Measurements from ENCODE around the gene SLC2A9. TPM values are rescaled to one million over a fixed set of nuclear protein-coding genes. Genes with fewer than 3 reads are reported as not detected.

SLC2A9 gene
- total and polyA plus RNA-seq, 2 of the 13 experiments (the other 11 are each of a cell fraction or from before 2014, with no cell fraction given), result 36.2 to 42.3 TPM

DNA sequence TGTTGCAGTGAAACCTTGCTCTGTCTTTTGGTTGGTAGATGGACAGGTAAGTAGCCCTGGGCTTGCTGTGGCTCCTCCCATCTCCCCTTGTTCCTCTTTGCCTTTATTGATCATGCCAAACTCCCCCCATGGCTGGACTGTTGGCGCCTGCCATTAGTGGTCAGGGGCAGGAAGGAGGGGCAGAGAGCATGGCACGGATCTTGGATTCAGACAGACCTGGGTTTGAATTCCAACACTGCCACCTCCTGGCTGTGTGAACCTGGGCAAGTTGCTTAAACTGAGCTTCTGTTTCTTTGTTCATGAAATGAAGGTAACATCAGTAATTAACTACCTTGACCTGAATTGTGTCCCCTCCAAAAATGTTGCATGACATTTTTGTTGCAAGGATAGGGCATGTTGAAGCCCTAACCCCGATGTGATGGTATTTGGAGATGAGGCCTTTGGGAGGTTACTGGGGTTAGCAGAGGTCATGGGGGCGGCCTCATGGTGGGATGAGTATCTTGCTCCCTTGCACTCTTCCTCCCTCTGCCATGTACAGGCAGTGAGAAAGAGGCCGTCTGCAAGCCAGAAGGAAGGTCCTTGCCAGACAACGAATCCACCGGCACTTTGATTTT is 6.0 kb downstream of the SLC2A9 start (continued):
- TF ChIP-seq, protein P1, sequence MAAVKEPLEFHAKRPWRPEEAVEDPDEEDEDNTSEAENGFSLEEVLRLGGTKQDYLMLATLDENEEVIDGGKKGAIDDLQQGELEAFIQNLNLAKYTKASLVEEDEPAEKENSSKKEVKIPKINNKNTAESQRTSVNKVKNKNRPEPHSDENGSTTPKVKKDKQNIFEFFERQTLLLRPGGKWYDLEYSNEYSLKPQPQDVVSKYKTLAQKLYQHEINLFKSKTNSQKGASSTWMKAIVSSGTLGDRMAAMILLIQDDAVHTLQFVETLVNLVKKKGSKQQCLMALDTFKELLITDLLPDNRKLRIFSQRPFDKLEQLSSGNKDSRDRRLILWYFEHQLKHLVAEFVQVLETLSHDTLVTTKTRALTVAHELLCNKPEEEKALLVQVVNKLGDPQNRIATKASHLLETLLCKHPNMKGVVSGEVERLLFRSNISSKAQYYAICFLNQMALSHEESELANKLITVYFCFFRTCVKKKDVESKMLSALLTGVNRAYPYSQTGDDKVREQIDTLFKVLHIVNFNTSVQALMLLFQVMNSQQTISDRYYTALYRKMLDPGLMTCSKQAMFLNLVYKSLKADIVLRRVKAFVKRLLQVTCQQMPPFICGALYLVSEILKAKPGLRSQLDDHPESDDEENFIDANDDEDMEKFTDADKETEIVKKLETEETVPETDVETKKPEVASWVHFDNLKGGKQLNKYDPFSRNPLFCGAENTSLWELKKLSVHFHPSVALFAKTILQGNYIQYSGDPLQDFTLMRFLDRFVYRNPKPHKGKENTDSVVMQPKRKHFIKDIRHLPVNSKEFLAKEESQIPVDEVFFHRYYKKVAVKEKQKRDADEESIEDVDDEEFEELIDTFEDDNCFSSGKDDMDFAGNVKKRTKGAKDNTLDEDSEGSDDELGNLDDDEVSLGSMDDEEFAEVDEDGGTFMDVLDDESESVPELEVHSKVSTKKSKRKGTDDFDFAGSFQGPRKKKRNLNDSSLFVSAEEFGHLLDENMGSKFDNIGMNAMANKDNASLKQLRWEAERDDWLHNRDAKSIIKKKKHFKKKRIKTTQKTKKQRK (IDR thresholded peaks at IDR 0.05; ENCODE audit: low read length), result no peak
- TF ChIP-seq, protein P2, sequence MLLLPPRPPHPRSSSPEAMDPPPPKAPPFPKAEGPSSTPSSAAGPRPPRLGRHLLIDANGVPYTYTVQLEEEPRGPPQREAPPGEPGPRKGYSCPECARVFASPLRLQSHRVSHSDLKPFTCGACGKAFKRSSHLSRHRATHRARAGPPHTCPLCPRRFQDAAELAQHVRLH (CRISPR knock-in tag; IDR thresholded peaks at IDR 0.05; ENCODE audit: borderline replicate concordance, low read depth), result no peak
- TF ChIP-seq, protein P3, sequence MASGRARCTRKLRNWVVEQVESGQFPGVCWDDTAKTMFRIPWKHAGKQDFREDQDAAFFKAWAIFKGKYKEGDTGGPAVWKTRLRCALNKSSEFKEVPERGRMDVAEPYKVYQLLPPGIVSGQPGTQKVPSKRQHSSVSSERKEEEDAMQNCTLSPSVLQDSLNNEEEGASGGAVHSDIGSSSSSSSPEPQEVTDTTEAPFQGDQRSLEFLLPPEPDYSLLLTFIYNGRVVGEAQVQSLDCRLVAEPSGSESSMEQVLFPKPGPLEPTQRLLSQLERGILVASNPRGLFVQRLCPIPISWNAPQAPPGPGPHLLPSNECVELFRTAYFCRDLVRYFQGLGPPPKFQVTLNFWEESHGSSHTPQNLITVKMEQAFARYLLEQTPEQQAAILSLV (CRISPR knock-in tag; IDR thresholded peaks at IDR 0.05; ENCODE audit: borderline replicate concordance), result 0 out of 2 replicates have a peak, but pooled peaks have one; percentile 18
- TF ChIP-seq BORCS8-MEF2B (CRISPR knock-in tag; IDR thresholded peaks at IDR 0.05) (0 out of 2 replicates have a peak, but pooled peaks have one; percentile 44), ZNF546 (CRISPR knock-in tag; conservative IDR thresholded peaks at IDR 0.05) (no peak), JUND (CRISPR knock-in tag; IDR thresholded peaks at IDR 0.05) (no peak), MYNN (CRISPR knock-in tag; IDR thresholded peaks at IDR 0.05; ENCODE audit: low read depth) (no peak), ZNF567 (CRISPR knock-in tag; IDR thresholded peaks at IDR 0.05; ENCODE audit: borderline replicate concordance) (0 out of 2 replicates have a peak, but pooled peaks have one; percentile 35), CEBPG (CRISPR knock-in tag; IDR thresholded peaks at IDR 0.05) (0 out of 2 replicates have a peak, but pooled peaks have one; percentile 6), XRCC5 (optimal IDR thresholded peaks at IDR 0.05; ENCODE audit: low read length) (no peak), STAG1 (CRISPR knock-in tag; IDR thresholded peaks at IDR 0.05) (peak; percentile 75), REPIN1 (CRISPR knock-in tag; IDR thresholded peaks at IDR 0.05; ENCODE audit: borderline replicate concordance, low read depth) (peak; percentile 41; the same call in 1 of the 2 replicates), NR2F2 (IDR thresholded peaks at IDR 0.05; ENCODE audit: borderline replicate concordance, low read depth) (no peak)
- TF ChIP-seq, protein P4, sequence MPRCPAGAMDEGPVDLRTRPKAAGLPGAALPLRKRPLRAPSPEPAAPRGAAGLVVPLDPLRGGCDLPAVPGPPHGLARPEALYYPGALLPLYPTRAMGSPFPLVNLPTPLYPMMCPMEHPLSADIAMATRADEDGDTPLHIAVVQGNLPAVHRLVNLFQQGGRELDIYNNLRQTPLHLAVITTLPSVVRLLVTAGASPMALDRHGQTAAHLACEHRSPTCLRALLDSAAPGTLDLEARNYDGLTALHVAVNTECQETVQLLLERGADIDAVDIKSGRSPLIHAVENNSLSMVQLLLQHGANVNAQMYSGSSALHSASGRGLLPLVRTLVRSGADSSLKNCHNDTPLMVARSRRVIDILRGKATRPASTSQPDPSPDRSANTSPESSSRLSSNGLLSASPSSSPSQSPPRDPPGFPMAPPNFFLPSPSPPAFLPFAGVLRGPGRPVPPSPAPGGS (CRISPR knock-in tag; IDR thresholded peaks at IDR 0.05), result 0 out of 2 replicates have a peak, but pooled peaks have one; percentile 54
- TF ChIP-seq, protein P5, sequence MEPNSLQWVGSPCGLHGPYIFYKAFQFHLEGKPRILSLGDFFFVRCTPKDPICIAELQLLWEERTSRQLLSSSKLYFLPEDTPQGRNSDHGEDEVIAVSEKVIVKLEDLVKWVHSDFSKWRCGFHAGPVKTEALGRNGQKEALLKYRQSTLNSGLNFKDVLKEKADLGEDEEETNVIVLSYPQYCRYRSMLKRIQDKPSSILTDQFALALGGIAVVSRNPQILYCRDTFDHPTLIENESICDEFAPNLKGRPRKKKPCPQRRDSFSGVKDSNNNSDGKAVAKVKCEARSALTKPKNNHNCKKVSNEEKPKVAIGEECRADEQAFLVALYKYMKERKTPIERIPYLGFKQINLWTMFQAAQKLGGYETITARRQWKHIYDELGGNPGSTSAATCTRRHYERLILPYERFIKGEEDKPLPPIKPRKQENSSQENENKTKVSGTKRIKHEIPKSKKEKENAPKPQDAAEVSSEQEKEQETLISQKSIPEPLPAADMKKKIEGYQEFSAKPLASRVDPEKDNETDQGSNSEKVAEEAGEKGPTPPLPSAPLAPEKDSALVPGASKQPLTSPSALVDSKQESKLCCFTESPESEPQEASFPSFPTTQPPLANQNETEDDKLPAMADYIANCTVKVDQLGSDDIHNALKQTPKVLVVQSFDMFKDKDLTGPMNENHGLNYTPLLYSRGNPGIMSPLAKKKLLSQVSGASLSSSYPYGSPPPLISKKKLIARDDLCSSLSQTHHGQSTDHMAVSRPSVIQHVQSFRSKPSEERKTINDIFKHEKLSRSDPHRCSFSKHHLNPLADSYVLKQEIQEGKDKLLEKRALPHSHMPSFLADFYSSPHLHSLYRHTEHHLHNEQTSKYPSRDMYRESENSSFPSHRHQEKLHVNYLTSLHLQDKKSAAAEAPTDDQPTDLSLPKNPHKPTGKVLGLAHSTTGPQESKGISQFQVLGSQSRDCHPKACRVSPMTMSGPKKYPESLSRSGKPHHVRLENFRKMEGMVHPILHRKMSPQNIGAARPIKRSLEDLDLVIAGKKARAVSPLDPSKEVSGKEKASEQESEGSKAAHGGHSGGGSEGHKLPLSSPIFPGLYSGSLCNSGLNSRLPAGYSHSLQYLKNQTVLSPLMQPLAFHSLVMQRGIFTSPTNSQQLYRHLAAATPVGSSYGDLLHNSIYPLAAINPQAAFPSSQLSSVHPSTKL (CRISPR knock-in tag; IDR thresholded peaks at IDR 0.05), result no peak
- TF ChIP-seq, protein P6, sequence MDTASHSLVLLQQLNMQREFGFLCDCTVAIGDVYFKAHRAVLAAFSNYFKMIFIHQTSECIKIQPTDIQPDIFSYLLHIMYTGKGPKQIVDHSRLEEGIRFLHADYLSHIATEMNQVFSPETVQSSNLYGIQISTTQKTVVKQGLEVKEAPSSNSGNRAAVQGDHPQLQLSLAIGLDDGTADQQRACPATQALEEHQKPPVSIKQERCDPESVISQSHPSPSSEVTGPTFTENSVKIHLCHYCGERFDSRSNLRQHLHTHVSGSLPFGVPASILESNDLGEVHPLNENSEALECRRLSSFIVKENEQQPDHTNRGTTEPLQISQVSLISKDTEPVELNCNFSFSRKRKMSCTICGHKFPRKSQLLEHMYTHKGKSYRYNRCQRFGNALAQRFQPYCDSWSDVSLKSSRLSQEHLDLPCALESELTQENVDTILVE (CRISPR knock-in tag; IDR thresholded peaks at IDR 0.05), result no peak
- TF ChIP-seq, protein P7, sequence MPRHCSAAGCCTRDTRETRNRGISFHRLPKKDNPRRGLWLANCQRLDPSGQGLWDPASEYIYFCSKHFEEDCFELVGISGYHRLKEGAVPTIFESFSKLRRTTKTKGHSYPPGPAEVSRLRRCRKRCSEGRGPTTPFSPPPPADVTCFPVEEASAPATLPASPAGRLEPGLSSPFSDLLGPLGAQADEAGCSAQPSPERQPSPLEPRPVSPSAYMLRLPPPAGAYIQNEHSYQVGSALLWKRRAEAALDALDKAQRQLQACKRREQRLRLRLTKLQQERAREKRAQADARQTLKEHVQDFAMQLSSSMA (CRISPR knock-in tag; IDR thresholded peaks at IDR 0.05), result no peak

All from HepG2 (cell line).